Stimulated activated CD4-positive, alpha-beta T cell treated with anti-CD3 and anti-CD28 coated beads, TNF-alpha, amount 100 ng/mL, for 24 hours (primary cell): ENCODE measurements around the gene TEX22.

Experiments
- DNase-seq, 3 experiments: peaks; one replicate each; pipeline ENCODE4 v3.0.0-alpha.2; 2020; ENCODE audit warnings: low read depth in 3 of 3

Gene TEX22

DNA sequence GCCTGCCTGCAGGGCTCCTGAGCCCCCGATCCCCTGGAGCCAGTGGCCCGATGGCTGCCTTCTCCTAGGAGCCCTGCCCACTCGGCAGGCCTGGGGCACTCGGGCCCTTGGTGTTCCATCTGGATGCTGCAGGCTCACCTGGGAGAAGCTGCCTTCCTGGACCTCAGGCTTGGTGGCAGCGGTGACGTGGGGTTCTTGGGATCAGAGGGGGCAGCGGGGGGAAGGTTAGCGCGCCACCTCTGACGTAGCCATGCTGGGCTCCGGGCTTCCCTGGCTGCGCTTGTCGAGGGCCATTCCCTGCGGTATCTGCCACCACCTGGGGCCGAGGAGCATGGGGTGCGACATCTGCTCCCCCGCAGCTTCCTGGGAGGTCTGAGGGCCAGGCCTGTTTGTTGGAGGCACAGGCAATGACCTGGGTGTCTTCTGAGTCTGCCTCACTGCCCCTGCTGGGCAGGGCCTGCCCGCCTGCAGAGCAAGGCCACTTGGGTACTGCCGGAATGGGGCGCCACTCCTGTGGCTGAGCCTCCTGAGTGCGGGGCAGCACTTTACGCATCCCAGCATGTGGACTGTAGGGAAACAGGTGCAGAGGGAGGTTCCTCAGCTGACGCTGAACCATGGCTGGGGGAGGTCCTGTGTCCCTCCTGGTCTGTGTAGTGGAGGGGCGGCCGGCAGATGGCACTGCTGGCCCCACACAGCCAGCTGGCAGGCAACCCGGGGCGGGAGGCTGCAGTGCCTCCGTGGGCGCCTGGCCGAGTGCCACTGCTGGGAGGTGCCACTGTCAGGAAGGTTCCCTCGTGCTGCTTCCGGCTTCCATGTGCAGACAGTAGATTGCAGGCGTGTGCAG is 41.6 kb downstream of the TEX22 start:
- no peak for DNase-seq

GRCh38 chr14:105440554-105440900 is 42.2 kb downstream of the TEX22 start:
- DNase-seq = no peak

- DNase-seq = no peak
Observed at GRCh38 chr14:105440992-105441391, 42.7 kb downstream of the TEX22 start.

- no peak for DNase-seq
Observed at GRCh38 chr14:105442125-105442524, 43.8 kb downstream of the TEX22 start.

DNA sequence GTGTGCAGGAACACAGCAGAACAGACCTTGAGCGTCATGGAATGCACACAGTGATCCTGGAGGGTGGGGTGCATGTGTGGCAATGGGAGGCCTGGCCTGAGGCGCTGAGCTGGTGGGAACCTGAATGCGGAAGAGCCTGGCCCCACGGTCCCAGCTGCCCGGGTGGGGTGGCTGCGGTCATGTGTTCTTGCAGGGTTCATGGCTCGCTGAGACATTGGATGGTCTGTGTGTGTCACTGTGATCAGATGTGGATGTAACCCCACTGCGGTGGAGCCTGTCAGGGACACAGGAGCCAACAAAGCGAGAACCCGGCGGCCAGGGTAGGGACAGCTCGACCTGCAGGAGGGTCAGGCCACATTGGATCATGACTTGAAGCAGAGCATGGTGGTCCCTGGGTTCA is 44.5 kb downstream of the TEX22 start:
- DNase-seq = no peak

- DNase-seq = no peak
Observed at GRCh38 chr14:105444859-105445258, 46.5 kb downstream of the TEX22 start.

DNA sequence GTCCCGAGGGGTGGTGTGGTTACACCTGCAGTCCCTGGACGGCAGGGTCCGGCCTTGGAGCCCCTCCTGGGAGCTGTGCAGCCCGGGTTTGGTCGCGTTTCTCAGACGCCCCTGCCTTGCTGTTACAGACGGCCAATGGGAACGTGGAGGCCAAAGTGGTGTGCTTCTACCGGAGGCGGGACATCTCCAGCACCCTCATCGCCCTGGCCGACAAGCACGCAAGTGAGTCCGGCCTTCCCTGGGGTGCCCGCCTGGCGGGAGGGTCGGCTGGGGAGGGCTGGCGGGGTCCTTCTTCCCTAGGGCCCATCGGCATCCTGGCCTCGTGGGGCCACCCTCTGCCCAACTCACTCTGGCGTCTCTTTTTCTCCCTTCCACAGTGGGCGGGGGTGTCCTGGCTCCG is 47.0 kb downstream of the TEX22 start:
- no peak for DNase-seq

- no peak for DNase-seq
Observed at GRCh38 chr14:105445901-105446845, 47.8 kb downstream of the TEX22 start.

GRCh38 chr14:105446971-105447370 is 48.6 kb downstream of the TEX22 start:
- no peak for DNase-seq

DNA sequence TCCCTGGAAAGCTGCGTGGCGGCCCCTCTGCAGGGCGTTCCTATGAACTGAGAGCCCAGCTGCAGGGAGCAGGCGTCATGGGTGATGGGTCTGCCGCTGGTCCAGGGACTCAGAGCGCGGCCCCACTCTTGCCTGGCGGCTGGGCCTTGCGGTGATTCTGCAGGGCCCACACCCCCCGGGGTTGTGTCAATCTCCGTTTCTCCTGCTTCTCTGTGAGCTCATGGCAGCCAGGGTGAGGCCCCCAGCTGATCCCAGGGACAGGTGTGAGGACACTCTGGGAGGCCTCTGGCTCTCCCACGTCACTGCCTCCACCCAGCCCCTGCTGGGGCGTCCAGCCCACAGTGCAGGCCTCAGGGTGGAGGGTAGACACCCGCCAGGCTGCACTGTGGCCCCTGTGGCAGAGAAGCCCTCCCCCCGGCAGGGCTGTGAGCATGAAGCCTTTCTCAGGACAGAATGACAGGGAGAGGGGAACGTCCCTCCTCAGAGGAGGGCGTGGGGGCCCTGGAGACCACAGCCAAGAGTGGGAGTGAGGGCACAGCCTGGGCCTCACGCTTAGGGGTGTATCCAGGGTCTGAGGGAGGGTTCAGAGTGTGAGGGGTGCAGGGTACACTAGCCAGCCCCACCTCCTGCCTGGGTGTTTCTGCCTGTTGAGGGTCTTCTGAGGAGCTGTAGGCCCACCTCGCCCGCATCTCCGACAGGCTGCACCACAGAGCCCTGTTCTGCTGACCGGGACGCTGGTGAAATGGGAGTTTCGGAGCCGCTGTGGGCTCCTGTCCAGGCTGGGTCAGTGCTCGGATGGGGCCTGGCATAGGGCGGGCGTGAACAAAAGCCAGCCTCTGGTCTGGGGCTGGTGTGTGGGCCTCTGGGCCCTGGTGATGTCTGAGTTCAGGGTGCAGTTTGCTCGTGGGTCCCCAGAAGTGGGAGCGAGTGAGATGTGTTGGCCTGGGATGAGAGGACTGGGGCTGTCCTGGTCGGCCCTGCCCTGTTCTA is 49.6 kb downstream of the TEX22 start:
- no peak for DNase-seq

- DNase-seq = peak; percentile 18 to 53 (median 28)
Observed at GRCh38 chr14:105448706-105449111, 50.4 kb downstream of the TEX22 start.

GRCh38 chr14:105449276-105450122 is 51.2 kb downstream of the TEX22 start:
- no peak for DNase-seq

DNA sequence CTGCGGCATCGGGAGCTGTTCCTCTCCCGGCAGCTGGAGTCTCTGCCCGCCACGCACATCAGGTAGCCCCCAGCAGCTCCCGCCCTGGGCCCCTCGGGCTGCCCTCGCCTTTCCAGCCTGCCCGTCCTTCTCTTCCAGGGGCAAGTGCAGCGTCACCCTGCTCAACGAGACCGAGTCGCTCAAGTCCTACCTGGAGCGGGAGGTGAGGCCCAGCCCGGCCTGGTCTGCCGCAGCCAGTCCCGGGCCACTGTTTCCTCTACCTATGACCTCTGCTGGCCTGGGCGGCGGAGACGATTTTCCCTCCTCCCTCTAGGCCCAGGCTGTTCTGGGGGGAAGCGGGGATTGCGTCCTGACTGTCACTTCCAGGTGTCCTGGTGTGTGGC is 51.8 kb downstream of the TEX22 start:
- DNase-seq = no peak

- DNase-seq = no peak
Observed at GRCh38 chr14:105450864-105451720, 52.8 kb downstream of the TEX22 start.

GRCh38 chr14:105452963-105453362 is 54.6 kb downstream of the TEX22 start:
- no peak for DNase-seq

DNA sequence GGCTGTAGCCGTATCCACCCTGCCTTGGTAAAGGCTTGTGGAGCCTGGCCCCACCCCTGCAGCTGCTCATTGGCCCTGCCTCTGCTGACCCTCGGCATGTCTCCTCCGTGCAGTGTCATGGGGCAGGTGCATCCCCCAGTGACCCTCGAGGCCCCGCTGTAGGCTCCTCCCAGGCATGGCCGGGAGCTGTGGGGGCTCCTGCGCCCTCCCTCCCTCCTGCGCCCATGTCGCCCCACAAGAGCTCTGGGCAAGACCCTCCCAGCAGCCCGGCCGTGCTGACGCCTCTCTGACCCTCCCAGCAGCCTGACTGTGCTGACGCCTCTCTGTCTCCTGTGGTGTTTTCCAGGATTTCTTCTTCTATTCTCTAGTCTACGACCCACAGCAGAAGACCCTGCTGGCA is 55.5 kb downstream of the TEX22 start:
- DNase-seq = no peak

GRCh38 chr14:105455086-105455640 is 56.8 kb downstream of the TEX22 start:
- no peak for DNase-seq

GRCh38 chr14:105455766-105456660 is 57.7 kb downstream of the TEX22 start:
- DNase-seq = no peak
